GM23338 (cell line): ENCODE data around the gene OR10AD1. TPM values are rescaled to one million over a fixed set of nuclear protein-coding genes. Genes with fewer than 3 reads are reported as not detected.

ENCODE experiments used
- ATAC-seq: fragments of 200-7000 bp; cut with Tn5 transposase; 3 replicates; pipeline ENCODE4 v1.9.1; 2020
- DNase-seq: peaks from one replicate; pipeline ENCODE4 v3.0.0-alpha.2; 2015; ENCODE audit warnings: low spot score
- H2AFZ ChIP-seq: fragments of 200-600 bp; sonication (generic); 2 replicates; pipeline ENCODE4 v1.8.0; 2016; ENCODE audit warnings: antibody characterized with exemption, mild to moderate bottlenecking, moderate library complexity
- H3F3A ChIP-seq: fragments of 200-600 bp; sonication (generic); replicated peaks from 2 replicates; pipeline ENCODE4 v1.8.0; 2017; ENCODE audit warnings: antibody characterized with exemption, mixed run types, low read depth
- H3K27ac ChIP-seq: fragments of 200-600 bp; sonication (generic); 2 replicates; pipeline ENCODE4 v1.6.1; 2016; ENCODE audit warnings: low read depth
- H3K27me3 ChIP-seq: fragments of 200-600 bp; sonication (generic); 2 replicates; pipeline ENCODE4 v1.8.0; 2016; ENCODE audit warnings: mild to moderate bottlenecking, mixed run types, moderate library complexity; ENCODE audit not compliant: insufficient read depth
- H3K36me3 ChIP-seq: fragments of 200-600 bp; sonication (generic); 2 replicates; pipeline ENCODE4 v1.8.0; 2016; ENCODE audit warnings: mild to moderate bottlenecking; ENCODE audit not compliant: insufficient read depth
- H3K4me1 ChIP-seq: fragments of 200-600 bp; sonication (generic); 2 replicates; pipeline ENCODE4 v1.8.0; 2016; ENCODE audit warnings: mild to moderate bottlenecking, moderate library complexity; ENCODE audit not compliant: insufficient read depth
- H3K4me2 ChIP-seq: fragments of 200-600 bp; sonication (generic); 2 replicates; pipeline ENCODE4 v1.7.1; 2017; ENCODE audit warnings: mixed run types
- H3K4me3 ChIP-seq: fragments of 200-600 bp; sonication (generic); 2 replicates; pipeline ENCODE4 v1.6.1; 2016; ENCODE audit warnings: mixed run types
- H3K79me2 ChIP-seq: fragments of 200-600 bp; sonication (generic); replicated peaks from 2 replicates; pipeline ENCODE4 v1.8.0; 2017; ENCODE audit warnings: mild to moderate bottlenecking; ENCODE audit not compliant: insufficient read depth
- H3K9me2 ChIP-seq: fragments of 200-600 bp; sonication (generic); 2 replicates; pipeline ENCODE4 v1.8.0; 2017; ENCODE audit not compliant: insufficient read depth
- H4K20me1 ChIP-seq: fragments of 200-600 bp; sonication (generic); replicated peaks from 2 replicates; pipeline ENCODE4 v1.8.0; 2017; ENCODE audit warnings: mild to moderate bottlenecking; ENCODE audit not compliant: insufficient read depth
- H3K27ac Mint-ChIP-seq: 2 replicates; pipeline ENCODE4 v1.8.0; 2020; ENCODE audit warnings: inconsistent platforms, mild to moderate bottlenecking, moderate library complexity, mixed read lengths
- H3K27me3 Mint-ChIP-seq: 3 replicates; pipeline ENCODE4 v1.8.0; 2022; ENCODE audit warnings: low read depth, mild to moderate bottlenecking, moderate library complexity, mixed read lengths, inconsistent platforms; ENCODE audit not compliant: insufficient read depth, poor library complexity
- H3K36me3 Mint-ChIP-seq: 3 replicates; pipeline ENCODE4 v1.8.0; 2021; ENCODE audit warnings: low read depth, mild to moderate bottlenecking, inconsistent platforms, moderate library complexity, mixed read lengths
- H3K4me1 Mint-ChIP-seq: 3 replicates; pipeline ENCODE4 v1.8.0; 2020; ENCODE audit warnings: mild to moderate bottlenecking, inconsistent platforms, mixed read lengths
- H3K4me3 Mint-ChIP-seq: 3 replicates; pipeline ENCODE4 v1.8.0; 2021; ENCODE audit warnings: moderate library complexity, mild to moderate bottlenecking, inconsistent platforms, mixed read lengths
- H3K9me3 Mint-ChIP-seq: 3 replicates; pipeline ENCODE4 v1.8.0; 2020; ENCODE audit warnings: moderate library complexity, mild to moderate bottlenecking, inconsistent platforms, mixed read lengths
- CREB1 ChIP-seq: fragments of 250-450 bp; sonication (Bioruptor Pico); IDR thresholded peaks from 2 replicates; pipeline ENCODE4 v1.5.0; 2020; ENCODE audit warnings: low read depth, mild to moderate bottlenecking, moderate library complexity
- CTCF ChIP-seq, 2 experiments: fragments of 200-600 bp in 1 of 2; sonication (generic) in 1 of 2; conservative IDR thresholded peaks; 2 replicates each; pipeline versions ENCODE4 v1.5.1 to v1.6.1; 2016 to 2017; ENCODE audit warnings: antibody characterized with exemption in 2 of 2, low read depth in 2 of 2, mild to moderate bottlenecking in 2 of 2, moderate library complexity in 1 of 2
- EZH2 ChIP-seq: fragments of 200-600 bp; sonication (generic); IDR thresholded peaks from one replicate; pipeline ENCODE4 v1.8.0; 2017; ENCODE audit warnings: antibody characterized with exemption, mild to moderate bottlenecking, low read depth; ENCODE audit not compliant: unreplicated experiment
- EZH2phosphoT487 ChIP-seq: fragments of 200-600 bp; sonication (generic); IDR thresholded peaks from one replicate; pipeline ENCODE4 v1.8.1; 2018; ENCODE audit warnings: antibody characterized with exemption; ENCODE audit not compliant: unreplicated experiment
- NANOG ChIP-seq: IDR thresholded peaks from 2 replicates; pipeline ENCODE4 v1.6.1; 2016; ENCODE audit warnings: antibody characterized with exemption, borderline replicate concordance
- POLR2AphosphoS5 ChIP-seq: IDR thresholded peaks from 2 replicates; pipeline ENCODE4 v1.6.1; 2016; ENCODE audit warnings: antibody characterized with exemption, low read depth
- REST ChIP-seq: IDR thresholded peaks from one replicate; pipeline ENCODE4 v1.6.1; 2018; ENCODE audit warnings: antibody characterized with exemption; ENCODE audit not compliant: unreplicated experiment
- STAT1 ChIP-seq: IDR thresholded peaks from one replicate; pipeline ENCODE4 v1.6.1; 2016; ENCODE audit warnings: antibody characterized with exemption; ENCODE audit not compliant: unreplicated experiment
- ZNF114 ChIP-seq: fragments of 250-450 bp; sonication (Bioruptor Pico); IDR thresholded peaks from 2 replicates; pipeline ENCODE4 v1.5.0; 2020; ENCODE audit warnings: mild to moderate bottlenecking, moderate library complexity
- ZNF331 ChIP-seq: fragments of 250-450 bp; sonication (Bioruptor Pico); IDR thresholded peaks from 2 replicates; pipeline ENCODE4 v1.5.0; 2020; ENCODE audit warnings: low read depth, mild to moderate bottlenecking, moderate library complexity
- ZNF462 ChIP-seq: fragments of 250-450 bp; sonication (Bioruptor Pico); IDR thresholded peaks from 2 replicates; pipeline ENCODE4 v1.5.0; 2020; ENCODE audit warnings: mild to moderate bottlenecking, moderate library complexity
- polyA plus RNA-seq: library from polyadenylated mRNA; unstranded; fragments of >200 nt; fragmentation: Nextera tagmentation; extraction: Ambion mirVana; gene quantifications from 2 replicates; pipeline ENCODE4 v1.2.1, GENCODE V29; 2016
- total RNA-seq: library from RNA; depleted of rRNA; stranded (reverse); fragments of >200 nt; shearing (Covaris generic); gene quantifications from 2 replicates; pipeline ENCODE4 v1.2.3, GENCODE V29; 2014

Gene OR10AD1
- total and polyA plus RNA-seq, 2 experiments from 2014 or later, result not detected

- TF ChIP-seq CTCF (conservative IDR thresholded peaks at IDR 0.05; ENCODE audit: low read depth in 2 of 2) (no peak), STAT1 (no peak), REST (no peak), POLR2AphosphoS5 (no peak), ZNF114 (CRISPR knock-in tag) (no peak), EZH2 (no peak), CREB1 (CRISPR knock-in tag) (no peak), EZH2phosphoT487 (no peak)
Measured at GRCh38 chr12:48182631-48183030, 20.5 kb downstream of the OR10AD1 start (continued).

- H3K79me2 ChIP-seq, result no peaks in the 10 kb centered on the region
- H3K4me1 ChIP-seq, result peaks cover 34% of the 10 kb centered on the region
- H3K36me3 ChIP-seq, result no peaks in the 10 kb centered on the region
- Mint-ChIP-seq H3K9me3 (no peaks in the 10 kb centered on the region), H3K4me3 (no peak overlapping the region), H3K4me1 (peaks cover 39% of the 10 kb centered on the region), H3K36me3 (no peaks in the 10 kb centered on the region), H3K27me3 (peaks cover 43% of the 10 kb centered on the region), H3K27ac (no peak overlapping the region)
- DNase-seq (no peak), ATAC-seq (no peak)
- H3F3A ChIP-seq, result peaks cover 3% of the 10 kb centered on the region; the same call in 1 of the 2 replicates
- no peak overlapping the region for H2AFZ ChIP-seq
- H3K27ac ChIP-seq, result no peak overlapping the region
- no peak overlapping the region for H3K4me3 ChIP-seq
- peaks cover 59% of the 10 kb centered on the region for H3K27me3 ChIP-seq
- no peaks in the 10 kb centered on the region for H4K20me1 ChIP-seq
- H3K4me2 ChIP-seq, result no peak overlapping the region
- no peaks in the 10 kb centered on the region for H3K9me2 ChIP-seq
- TF ChIP-seq STAT1 (no peak), NANOG (no peak), ZNF462 (CRISPR knock-in tag) (no peak), ZNF331 (no peak)
Measured at GRCh38 chr12:48180857-48181495, 22.1 kb downstream of the OR10AD1 start.
